Measurements from ENCODE around the gene VLDLR.

GRCh38 chr9:2645569-2645968 is 24.0 kb downstream of the VLDLR start:
- TF ChIP-seq CTCF (IDR thresholded peaks at IDR 0.05) (no peak), POLR2A (IDR thresholded peaks at IDR 0.05) (no peak)

All from heart left ventricle (tissue), 13 donors.